Measurements from ENCODE around the gene PRCC. TPM values are rescaled to one million over a fixed set of nuclear protein-coding genes. Genes with fewer than 3 reads are reported as not detected.

The PRCC gene
- total and polyA plus RNA-seq, 2 of the 13 experiments (the other 11 are each of a cell fraction or from before 2014, with no cell fraction given) = 24.2 to 40.5 TPM

DNA sequence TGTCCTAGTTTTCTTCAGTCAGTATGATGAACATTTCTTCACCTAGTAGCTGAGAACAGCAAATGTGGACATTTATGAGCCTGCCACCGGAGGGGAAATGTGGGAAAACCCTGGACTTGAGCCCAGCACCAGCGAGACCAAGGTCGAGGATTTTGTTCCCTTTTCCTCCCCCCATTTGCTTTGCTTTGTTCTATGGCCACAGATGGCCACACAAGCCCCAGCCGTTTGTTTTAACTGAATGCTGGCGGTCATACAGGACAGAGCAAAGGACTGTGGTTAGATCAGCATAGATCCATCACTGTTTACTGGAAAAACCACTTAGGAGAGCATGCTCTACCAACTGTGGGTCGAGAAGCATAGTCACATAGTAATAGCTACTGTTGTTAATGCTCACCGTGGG, 28.5 kb downstream of the PRCC start (continued):
- TF ChIP-seq THYN1 (CRISPR knock-in tag; IDR thresholded peaks at IDR 0.05; ENCODE audit: borderline replicate concordance, low read depth) (no peak), RBAK (CRISPR knock-in tag; IDR thresholded peaks at IDR 0.05) (no peak), WIZ (CRISPR knock-in tag; IDR thresholded peaks at IDR 0.05) (no peak), ZNF747 (CRISPR knock-in tag; IDR thresholded peaks at IDR 0.05; ENCODE audit: borderline replicate concordance) (no peak), STAG1 (CRISPR knock-in tag; IDR thresholded peaks at IDR 0.05) (no peak), MAFF (IDR thresholded peaks at IDR 0.05; ENCODE audit: low read depth, low read length) (no peak), CCAR2 (optimal IDR thresholded peaks at IDR 0.05; ENCODE audit: low read depth, low read length) (no peak), ZNF18 (CRISPR knock-in tag; IDR thresholded peaks at IDR 0.05; ENCODE audit: insufficient replicate concordance) (no peak), ZMYM3 (CRISPR knock-in tag; IDR thresholded peaks at IDR 0.05) (no peak), NCOA5 (CRISPR knock-in tag; IDR thresholded peaks at IDR 0.05) (no peak), ZNF790 (CRISPR knock-in tag; IDR thresholded peaks at IDR 0.05; ENCODE audit: borderline replicate concordance) (no peak), NFYC (CRISPR knock-in tag; IDR thresholded peaks at IDR 0.05) (no peak), ZNF782 (CRISPR knock-in tag; IDR thresholded peaks at IDR 0.05; ENCODE audit: borderline replicate concordance) (no peak), SIN3B (IDR thresholded peaks at IDR 0.05; ENCODE audit: low read length) (no peak), MAF1 (CRISPR knock-in tag; IDR thresholded peaks at IDR 0.05; ENCODE audit: borderline replicate concordance) (no peak), ZNF678 (CRISPR knock-in tag; IDR thresholded peaks at IDR 0.05) (no peak), ARNTL (CRISPR knock-in tag; IDR thresholded peaks at IDR 0.05) (no peak), ZNF878 (CRISPR knock-in tag; IDR thresholded peaks at IDR 0.05) (no peak), NFKB2 (CRISPR knock-in tag; IDR thresholded peaks at IDR 0.05; ENCODE audit: borderline replicate concordance) (no peak), ZNF891 (CRISPR knock-in tag; IDR thresholded peaks at IDR 0.05) (no peak), MED13 (CRISPR knock-in tag; IDR thresholded peaks at IDR 0.05) (no peak), ZFX (CRISPR knock-in tag; IDR thresholded peaks at IDR 0.05; ENCODE audit: low read depth) (peak; percentile 19; the same call in 1 of the 2 replicates), ZNF816 (CRISPR knock-in tag; IDR thresholded peaks at IDR 0.05; ENCODE audit: borderline replicate concordance) (no peak), ZNF883 (CRISPR knock-in tag; IDR thresholded peaks at IDR 0.05; ENCODE audit: not compliant biosample characterization) (no peak), HINFP (CRISPR knock-in tag; IDR thresholded peaks at IDR 0.05; ENCODE audit: low read depth) (0 out of 2 replicates have a peak, but pooled peaks have one; percentile 38)
- TF ChIP-seq, protein P1, sequence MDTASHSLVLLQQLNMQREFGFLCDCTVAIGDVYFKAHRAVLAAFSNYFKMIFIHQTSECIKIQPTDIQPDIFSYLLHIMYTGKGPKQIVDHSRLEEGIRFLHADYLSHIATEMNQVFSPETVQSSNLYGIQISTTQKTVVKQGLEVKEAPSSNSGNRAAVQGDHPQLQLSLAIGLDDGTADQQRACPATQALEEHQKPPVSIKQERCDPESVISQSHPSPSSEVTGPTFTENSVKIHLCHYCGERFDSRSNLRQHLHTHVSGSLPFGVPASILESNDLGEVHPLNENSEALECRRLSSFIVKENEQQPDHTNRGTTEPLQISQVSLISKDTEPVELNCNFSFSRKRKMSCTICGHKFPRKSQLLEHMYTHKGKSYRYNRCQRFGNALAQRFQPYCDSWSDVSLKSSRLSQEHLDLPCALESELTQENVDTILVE (CRISPR knock-in tag; IDR thresholded peaks at IDR 0.05) = no peak
- TF ChIP-seq, protein P2, sequence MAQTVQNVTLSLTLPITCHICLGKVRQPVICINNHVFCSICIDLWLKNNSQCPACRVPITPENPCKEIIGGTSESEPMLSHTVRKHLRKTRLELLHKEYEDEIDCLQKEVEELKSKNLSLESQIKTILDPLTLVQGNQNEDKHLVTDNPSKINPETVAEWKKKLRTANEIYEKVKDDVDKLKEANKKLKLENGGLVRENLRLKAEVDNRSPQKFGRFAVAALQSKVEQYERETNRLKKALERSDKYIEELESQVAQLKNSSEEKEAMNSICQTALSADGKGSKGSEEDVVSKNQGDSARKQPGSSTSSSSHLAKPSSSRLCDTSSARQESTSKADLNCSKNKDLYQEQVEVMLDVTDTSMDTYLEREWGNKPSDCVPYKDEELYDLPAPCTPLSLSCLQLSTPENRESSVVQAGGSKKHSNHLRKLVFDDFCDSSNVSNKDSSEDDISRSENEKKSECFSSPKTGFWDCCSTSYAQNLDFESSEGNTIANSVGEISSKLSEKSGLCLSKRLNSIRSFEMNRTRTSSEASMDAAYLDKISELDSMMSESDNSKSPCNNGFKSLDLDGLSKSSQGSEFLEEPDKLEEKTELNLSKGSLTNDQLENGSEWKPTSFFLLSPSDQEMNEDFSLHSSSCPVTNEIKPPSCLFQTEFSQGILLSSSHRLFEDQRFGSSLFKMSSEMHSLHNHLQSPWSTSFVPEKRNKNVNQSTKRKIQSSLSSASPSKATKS (CRISPR knock-in tag; IDR thresholded peaks at IDR 0.05) = no peak
